HG03378 (cell line): Measurements from ENCODE around the gene CCR7.

Experiments
- ATAC-seq: cut with Tn5 transposase; IDR thresholded peaks from one replicate; pipeline ENCODE4 v1.9.1; 2021; ENCODE audit warnings: mild to moderate bottlenecking, moderate library complexity; ENCODE audit not compliant: unreplicated experiment

CCR7 gene

GRCh38 chr17:40520991-40521453, 44.2 kb downstream of the CCR7 start:
- no peak for ATAC-seq

DNA sequence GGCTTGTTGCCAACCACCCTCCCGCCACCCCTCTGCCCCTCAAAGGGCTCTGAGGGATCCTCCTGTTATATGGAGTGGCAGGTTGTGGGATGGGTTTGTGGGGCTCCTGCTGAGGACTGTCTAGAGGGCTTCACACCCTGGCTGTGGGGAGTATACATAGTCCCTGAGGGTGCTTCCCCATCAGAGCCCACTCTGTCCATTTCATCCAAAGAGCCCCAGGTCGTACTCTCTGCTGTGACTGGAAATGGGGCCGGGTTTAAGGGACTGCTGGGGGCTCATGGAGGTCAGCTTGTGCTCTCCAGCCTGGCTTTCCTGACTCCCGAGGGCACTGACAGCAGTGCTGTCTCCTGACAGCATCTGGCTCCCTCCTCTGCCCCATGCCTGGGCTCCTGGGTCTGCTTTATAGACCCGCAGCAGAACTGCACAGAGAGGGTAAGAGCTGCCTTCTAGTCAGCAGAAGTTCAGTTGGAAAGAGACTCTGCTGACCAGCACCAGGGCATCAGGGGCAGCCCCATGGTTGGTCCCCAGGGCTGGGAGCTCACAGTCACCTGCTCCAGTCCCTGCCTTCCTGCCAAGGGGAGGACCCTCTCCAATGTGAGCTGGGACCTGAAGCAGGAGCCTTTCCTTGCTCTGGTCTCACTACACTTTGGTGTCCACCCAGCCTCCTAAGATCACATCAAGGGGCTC, 46.0 kb downstream of the CCR7 start:
- no peak for ATAC-seq

GRCh38 chr17:40518401-40519088, 46.7 kb downstream of the CCR7 start:
- no peak for ATAC-seq

DNA sequence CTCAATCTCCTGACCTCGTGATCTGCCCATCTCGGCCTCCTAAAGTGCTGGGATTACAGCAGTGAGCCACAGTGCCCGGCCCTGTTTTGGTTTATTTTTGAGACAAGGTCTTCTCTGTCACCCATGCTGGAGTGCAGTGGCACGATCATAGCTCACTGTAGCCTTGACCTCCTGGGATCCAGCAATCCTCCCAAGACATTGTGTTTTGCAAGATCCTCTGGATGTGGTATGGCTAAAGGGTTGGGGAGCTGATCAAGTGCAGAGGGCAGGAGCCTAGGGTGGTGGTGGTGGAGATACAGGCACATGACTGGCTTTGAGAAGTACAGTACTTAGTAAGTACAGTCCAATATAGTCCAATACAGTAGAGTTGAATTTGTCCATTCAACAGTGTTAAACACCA, 47.3 kb downstream of the CCR7 start:
- ATAC-seq, result no peak

DNA sequence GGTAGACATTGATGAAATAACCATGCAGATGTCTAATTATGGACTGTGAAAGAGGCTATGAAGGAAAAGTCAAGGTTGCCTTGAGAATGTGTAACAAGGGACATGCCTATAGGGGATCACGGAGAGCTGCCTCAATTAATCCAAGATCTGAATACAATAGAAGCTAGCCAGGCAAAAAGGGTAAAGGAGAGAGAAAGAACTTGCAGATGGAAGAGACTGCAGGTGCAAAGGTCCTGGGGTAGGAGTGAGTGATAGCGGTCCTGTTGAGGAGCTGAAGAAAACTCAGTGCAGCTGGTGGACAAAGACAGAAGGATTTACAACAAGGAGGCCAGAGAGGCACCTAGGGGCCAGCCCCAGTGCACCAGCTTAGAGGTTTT, 48.0 kb downstream of the CCR7 start:
- ATAC-seq, result no peak

- peak; percentile 69 for ATAC-seq
These were observed 48.5 kb downstream of the CCR7 start for GRCh38 chr17:40516581-40517285.

GRCh38 chr17:40515491-40516041, 49.7 kb downstream of the CCR7 start:
- no peak for ATAC-seq

GRCh38 chr17:40515011-40515410, 50.3 kb downstream of the CCR7 start:
- no peak for ATAC-seq

- no peak for ATAC-seq
These were observed 51.0 kb downstream of the CCR7 start for GRCh38 chr17:40514013-40514875.

GRCh38 chr17:40511667-40512220, 53.5 kb downstream of the CCR7 start:
- ATAC-seq, result no peak

- no peak for ATAC-seq
These were observed 54.1 kb downstream of the CCR7 start for GRCh38 chr17:40511136-40511535.

DNA sequence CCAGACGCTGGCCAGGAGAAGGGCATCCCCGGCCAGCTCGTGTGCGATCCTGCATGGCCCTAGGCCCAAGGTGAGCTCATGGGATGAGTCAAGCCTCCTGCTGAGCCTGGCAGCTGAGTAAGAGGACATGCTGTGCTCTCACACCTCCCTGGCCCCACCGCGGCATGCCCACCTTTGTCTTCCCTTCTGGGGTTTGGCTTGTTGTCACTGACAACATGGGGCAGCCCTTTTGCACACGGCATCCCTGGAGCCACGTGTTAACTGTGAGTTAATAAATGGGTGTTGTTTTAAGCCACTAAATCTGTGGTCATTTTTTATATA, 55.0 kb downstream of the CCR7 start:
- no peak for ATAC-seq

GRCh38 chr17:40509626-40510327, 55.5 kb downstream of the CCR7 start:
- ATAC-seq, result no peak

DNA sequence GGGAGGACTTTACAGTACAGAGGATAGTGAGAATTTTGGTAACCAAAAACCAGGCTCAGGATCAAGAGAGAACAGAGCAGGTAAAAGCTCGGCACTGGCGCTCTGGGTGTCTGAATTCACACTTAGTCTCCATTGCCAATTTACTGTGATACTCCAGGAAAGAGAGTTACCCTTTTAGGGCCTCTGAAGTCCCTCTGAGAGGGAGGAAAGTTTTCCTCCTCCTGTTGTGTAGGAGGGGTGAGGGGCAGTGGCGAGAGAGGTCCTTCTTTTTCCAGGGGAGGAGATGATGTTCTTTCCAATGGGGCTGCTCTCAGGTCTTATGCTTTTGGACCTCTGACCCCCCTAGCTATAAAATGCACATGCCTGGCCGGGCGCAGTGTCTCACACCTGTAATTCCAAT, 58.5 kb downstream of the CCR7 start:
- no peak for ATAC-seq
